22Rv1 (cell line): ENCODE measurements around the gene DPCD.

Experiments
- H3K27ac ChIP-seq: fragments of 450-650 bp; 2 replicates; pipeline ENCODE4 v1.5.1; 2017
- CTCF ChIP-seq: fragments of 450-650 bp; IDR thresholded peaks from 2 replicates; pipeline ENCODE4 v1.5.1; 2017; ENCODE audit warnings: mild to moderate bottlenecking
- ZFX ChIP-seq: fragments of 450-650 bp; IDR thresholded peaks from 2 replicates; pipeline ENCODE4 v1.6.1; 2017; ENCODE audit warnings: antibody characterized with exemption, borderline replicate concordance

DPCD gene

DNA sequence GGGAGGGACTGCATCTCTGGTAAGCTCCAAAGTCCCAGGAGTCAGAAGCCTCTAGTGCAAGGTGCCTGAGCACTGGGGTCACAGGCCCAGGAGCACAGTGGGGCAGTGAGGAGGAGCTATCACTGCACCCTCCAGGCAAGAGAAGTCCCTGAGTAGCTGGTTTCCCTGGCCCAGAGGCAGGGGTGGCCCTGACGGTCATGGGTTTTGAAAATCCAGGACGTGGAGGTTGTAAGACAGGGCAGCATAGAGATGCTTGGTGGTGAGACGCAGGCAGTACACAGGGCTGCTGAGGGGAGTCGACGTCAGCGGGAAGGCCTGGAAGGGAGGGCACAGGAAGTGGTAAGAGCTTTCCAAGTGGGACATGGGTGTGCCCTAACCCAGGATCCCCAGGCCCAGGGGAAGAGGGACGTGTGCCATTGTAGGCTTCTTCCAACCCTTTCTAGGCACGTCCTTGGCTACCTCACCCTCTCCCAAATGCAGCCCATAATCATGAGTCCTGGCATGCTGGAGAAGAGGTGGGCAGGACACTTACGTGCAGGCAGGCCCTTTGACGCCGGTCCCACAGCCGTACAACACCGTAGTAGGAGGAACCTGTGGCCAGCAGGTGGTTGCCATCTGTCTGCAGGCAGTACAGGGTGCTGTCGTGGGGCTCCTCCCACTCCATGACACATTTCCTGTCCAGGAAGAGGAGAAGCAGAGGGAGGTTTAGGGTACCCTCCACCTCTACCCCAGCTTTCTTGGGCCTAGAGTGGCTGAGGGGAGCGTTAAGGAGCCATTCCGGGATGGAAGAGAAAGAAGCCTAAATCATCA is 23.2 kb downstream of the DPCD start:
- H3K27ac ChIP-seq = no peak overlapping the region
- TF ChIP-seq ZFX = no peak
- no peak for TF ChIP-seq CTCF

GRCh38 chr10:101612086-101612485 is 24.0 kb downstream of the DPCD start:
- H3K27ac ChIP-seq = no peak overlapping the region
- TF ChIP-seq CTCF (no peak), ZFX (no peak)

GRCh38 chr10:101612872-101613271 is 24.8 kb downstream of the DPCD start:
- TF ChIP-seq ZFX = no peak
- no peak for TF ChIP-seq CTCF
- no peak overlapping the region for H3K27ac ChIP-seq

DNA sequence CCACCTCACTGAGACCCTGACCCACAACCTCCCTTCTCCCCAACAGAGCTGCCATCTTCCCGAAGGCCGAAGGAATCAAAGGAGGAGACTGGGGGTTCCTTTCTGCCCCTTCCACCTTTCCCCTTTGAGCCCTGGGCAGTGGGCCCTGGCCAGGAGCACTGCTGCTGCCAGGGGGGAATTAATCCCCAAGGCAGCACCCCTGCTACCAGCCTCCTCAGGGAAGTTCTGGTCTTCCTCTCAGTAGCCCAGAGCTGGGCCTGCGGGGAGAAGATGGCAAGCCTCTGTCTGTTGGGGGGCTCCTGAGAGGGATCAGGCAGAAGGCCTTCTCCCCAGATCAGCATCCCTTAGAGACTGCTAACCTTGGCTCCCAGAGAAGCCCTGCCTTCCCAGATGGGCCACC is 25.5 kb downstream of the DPCD start:
- H3K27ac ChIP-seq = no peak overlapping the region
- TF ChIP-seq ZFX = no peak

- TF ChIP-seq ZFX (no peak), CTCF (no peak)
- no peak overlapping the region for H3K27ac ChIP-seq
These were observed 26.8 kb downstream of the DPCD start for GRCh38 chr10:101614663-101615524.

DNA sequence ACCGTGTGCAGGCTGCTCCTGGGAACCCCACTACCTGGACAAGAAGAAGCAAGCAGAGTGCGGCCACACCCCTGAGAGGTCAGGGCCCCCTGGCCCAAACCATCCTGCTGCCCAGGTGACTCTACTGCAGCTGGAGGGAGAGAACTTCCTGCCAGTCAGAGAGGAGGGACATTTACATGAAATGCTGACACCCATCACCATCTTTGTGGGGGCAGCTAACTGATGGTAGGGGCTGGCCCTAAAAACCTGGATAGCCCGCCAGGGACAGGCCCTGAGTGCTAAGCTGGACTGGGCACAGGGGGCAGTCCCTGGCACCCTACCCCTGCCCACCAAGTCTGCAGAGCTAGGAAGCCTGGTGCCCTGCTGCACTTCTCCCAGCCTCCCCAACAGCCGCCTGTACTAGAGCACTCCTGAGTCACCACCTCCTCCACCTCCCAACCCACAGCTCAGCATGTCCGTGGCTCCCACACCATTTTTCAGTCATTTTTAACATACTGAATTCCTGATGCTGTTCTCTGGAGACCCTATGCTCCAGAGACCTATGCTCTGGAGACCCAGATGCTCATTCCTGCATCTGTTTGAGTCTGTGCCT is 27.5 kb downstream of the DPCD start:
- H3K27ac ChIP-seq = no peak overlapping the region
- TF ChIP-seq CTCF (no peak), ZFX (no peak)

DNA sequence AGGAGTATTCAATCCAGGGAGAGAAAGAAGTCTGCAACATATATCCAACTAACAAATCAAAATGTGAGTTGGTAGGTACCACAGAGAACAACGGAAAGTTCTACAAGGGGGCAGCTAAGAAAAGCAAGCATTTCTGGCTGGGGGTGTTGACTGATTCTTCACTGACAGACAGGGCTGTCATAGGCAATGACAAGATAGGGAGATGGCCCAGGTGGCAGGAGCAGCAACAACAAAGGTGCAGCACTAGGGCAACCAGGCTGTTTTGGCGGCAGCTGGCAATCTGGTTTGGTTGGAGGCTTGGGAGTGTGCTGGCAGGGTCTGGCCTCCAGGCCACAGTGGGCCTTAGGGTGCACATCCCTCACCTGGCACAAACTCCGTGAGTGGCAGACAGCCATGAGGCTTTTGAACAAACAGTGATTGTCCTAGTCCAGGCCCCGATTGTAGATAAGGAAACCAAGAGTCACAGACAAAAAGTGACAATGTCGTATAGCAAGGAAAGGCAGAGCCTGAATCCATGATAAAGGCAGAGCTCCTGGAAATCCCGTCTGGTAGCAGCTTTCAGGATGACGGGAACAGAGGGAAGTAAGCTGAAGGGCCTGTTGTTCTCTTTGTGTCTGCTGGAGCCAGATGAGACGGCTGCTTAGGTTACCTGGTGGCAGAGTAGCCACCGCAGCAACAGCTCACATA is 28.4 kb downstream of the DPCD start:
- no peak overlapping the region for H3K27ac ChIP-seq
- TF ChIP-seq CTCF (no peak), ZFX (no peak)
